NCI-H1436 (cell line): ENCODE results near the gene RAB7B.
A peak's percentile ranks its signal among the peaks of the same experiment; 100 is the strongest.
"Not testable (repeated sequence)": the region's sequence is repeated elsewhere in the genome, so short reads cannot be mapped to it uniquely, and the experiment has no call there.

Experiments
- DNase-seq: peaks from one replicate; lab custom pipeline; 2025; lab: John Stamatoyannopoulos, UW

RAB7B gene, protein sequence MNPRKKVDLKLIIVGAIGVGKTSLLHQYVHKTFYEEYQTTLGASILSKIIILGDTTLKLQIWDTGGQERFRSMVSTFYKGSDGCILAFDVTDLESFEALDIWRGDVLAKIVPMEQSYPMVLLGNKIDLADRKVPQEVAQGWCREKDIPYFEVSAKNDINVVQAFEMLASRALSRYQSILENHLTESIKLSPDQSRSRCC

DNA sequence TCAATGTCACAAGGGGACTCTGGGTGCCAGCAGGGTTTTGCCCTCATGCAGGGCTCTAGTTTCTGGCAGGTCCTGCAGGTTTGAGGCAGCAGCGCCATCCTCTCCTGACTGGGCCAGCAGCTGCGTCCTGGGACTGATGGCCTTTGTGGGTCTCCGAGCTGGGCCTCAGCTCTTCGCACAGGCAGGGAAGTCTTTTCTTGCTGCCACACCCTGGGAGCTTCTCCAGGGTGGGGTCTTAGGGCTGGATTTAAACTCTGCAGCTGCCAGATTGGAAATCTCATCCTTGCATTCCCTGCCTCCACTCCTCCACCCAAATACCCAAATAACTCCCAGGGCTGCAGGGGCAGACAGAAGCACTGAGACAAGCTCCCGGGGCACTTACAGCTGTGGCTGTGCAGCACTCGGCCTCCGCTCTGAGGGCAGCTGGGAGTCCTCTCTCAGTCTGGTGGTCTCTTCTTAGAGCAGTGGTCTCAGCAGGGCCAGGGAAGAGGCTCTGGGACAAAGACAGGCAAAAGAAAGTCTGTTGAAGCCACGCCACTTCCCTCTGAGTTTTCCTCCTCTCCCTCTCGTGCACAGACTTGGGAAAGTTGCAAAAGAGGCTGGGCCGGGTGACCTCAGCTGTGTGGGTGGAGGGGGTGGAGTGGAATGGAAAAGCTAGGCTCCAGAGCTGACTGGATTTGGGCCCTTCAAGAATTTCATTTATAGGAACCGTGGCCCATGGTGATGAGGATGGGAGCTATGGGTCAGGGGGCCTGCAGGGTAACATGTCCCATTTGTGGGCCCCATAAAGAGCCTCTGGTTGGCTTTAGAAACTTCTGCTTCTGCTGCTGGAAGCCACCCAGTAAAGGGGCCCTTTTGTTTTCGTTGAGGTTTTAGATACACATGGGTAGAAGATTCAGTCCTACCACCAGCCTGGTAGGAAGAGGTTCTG is at the start of gene RAB7B:
Gene RAB7B, minus strand, starts transcription at position 525 of the 931 bp plus-strand sequence. CDS start 9,260 bp downstream, outside the sequence.
- no peak for DNase-seq

GRCh38 chr1:206052231-206052865 is 49.2 kb upstream of the RAB7B start:
- not testable (repeated sequence) for DNase-seq

DNA sequence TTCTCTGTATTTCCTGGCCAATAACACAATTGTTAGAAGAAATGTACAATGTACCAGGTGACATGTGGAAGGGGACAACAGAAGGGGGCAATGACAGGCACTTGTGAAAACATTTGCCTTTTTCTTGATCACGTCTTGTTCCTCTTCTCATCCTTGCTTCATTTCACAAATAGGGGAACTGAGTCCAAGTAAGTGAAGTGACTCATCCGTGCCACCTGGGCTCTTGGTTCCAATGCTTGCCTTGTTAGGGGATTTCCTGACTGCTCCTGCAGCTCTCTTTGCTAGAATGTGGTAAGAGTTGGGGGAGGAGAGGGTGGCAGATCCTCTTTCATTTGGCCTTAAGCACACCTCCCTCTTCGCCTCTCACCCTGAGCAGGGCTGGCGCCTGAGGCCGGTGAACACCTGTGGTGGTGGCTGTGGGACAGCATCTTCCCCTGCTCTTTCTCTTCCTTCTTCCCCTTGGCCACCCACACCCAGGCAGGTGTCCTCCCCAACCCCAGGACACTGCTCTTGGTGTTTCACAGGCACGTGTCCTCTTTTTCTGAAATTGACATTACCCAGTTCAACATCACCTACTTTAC is 47.5 kb upstream of the RAB7B start:
- DNase-seq = no peak

GRCh38 chr1:206049919-206050600 is 46.9 kb upstream of the RAB7B start:
- no peak for DNase-seq

DNA sequence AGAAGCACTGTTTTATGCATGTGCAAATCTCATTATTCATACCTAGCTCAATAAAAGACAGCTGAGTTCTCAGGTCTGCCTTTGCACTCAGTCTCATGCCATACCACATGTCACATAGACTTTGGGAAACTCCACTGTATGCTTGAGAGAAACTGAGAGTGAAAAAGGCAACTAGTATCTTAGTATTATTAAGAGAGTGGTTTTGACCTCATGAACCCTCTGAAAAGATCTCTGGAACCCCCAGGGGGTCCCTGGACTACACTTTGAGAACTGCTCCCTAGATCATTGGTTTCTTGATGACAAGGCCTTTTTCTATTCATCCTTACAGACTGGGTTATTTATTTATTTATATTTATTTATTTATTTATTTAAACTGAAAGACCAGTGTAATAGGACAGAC is 46.1 kb upstream of the RAB7B start:
- no peak for DNase-seq

- no peak for DNase-seq
Measured at GRCh38 chr1:206048582-206048981, 45.4 kb upstream of the RAB7B start.

DNA sequence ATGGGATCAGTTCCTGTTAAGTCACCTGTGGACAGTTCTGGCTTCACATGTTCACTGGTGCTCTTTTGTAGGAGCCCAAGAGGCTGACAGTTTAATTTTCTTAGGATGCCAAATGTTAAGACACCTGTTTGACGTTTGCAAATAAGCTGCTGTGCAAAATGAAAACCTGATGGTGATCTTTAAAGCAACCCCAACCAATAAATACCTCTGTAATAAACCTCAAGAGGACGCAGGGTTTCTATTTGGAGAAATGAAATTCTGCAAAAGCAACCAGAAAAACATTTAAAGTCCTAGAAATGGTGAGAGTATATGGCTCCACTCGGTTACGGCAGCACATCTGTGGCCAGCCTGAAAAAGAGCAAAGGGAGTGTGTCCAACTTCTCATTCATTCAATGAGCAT is 44.1 kb upstream of the RAB7B start:
- DNase-seq = no peak

DNA sequence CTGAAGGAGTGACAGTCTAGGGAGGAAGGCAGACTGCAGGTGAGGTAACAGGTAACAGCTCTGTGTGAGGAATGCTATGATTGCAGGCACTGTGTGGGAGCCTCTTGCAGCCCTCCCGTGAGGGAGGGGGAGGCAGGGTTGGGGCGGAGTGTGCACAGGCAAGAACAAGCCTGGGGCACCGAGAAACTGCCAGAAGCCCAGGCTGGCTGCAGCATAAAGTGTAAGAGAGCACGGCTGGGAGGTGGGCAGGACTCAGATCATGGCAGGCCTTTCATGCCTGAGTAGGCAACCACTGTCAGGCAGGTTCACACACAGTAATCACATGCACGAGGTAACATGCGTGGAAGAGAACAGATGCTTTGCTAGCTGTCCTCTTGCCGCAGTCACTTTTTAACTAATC is 38.4 kb upstream of the RAB7B start:
- peak; percentile 30 for DNase-seq

DNA sequence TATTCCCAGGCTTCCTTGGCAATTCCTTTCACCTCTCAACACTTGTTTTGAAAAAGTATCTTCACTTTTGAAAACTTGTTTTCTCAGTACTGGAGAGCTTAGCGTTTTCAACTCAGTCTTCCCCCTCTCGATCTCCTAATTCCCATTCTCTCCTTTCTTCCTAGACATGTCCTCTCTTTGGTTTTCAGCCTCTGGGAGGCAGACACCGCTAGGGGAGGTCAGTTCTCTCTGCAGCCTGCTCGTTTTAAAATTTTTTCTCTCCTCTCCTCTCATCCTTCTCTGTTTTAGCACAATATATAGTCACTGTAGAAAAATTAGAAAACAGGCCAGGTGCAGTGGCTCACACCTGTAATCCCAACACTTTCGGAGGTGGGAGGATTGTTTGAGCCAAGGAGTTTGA is 37.1 kb upstream of the RAB7B start:
- DNase-seq = no peak

DNA sequence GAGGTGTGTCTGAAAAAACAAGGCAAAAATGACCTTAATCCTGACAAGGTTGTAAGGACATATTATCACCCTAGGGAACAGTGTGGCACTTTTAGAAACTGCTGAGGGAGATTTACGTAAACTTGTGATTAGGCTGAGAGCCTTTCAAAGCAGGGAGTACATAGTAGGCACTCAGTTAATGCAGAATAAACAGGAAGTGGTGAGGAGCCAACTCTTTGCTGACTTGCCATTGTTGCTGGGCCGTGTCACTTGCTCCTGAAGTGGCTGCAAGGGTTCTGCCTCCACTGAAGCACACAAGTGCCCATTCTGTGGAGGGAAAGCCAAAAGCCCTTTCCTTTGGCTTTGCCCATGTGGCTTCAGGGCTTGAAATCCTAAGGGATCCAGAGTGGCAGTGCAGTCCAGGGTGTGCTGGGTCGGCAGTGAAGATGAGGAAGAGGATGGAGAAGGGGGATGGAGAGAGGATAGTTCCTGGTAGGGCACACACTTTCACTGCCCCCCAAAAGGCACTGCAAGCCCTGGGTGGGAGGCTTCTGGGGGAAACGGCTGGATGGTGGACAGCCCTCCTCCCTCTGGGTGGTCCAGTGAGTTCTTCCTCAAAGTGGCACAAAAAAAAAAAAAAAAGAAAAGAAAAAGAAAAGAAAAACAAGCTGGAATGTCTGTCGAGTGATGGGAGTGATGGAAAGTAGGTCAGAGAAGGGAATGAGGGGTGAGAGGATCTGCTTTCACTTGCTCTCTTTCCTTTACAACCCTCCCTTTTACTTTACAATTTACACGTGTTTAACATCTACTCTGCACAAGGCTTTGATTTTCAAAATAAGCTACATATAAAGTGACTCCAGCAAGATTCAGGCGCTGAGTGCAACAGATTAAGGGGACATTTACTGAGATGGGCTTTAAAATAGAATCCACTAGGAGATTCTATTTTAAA is 36.1 kb upstream of the RAB7B start:
- peak; percentile 25 for DNase-seq

DNA sequence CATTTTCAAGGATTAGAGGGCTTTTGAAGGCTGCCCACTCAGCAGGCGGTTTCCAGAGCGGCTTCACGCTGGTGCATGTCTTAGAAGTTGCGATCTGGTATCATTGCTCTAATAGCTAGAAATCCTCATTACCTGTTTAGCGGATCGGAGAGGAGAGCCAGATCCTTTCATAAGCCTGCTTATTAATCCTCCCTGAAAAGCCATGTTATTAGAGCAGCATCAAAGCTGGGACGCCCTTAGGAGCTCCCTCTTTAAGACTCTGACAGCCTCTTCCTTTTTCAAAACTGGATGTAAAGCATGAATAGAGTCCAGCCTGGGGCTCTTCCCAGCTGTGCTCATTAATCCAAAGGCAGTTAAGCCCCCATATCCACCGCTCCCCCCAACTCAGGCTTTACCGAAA is 34.4 kb upstream of the RAB7B start:
- peak; percentile 26 for DNase-seq

- no peak for DNase-seq
Measured at GRCh38 chr1:206036663-206037455, 33.7 kb upstream of the RAB7B start.

DNA sequence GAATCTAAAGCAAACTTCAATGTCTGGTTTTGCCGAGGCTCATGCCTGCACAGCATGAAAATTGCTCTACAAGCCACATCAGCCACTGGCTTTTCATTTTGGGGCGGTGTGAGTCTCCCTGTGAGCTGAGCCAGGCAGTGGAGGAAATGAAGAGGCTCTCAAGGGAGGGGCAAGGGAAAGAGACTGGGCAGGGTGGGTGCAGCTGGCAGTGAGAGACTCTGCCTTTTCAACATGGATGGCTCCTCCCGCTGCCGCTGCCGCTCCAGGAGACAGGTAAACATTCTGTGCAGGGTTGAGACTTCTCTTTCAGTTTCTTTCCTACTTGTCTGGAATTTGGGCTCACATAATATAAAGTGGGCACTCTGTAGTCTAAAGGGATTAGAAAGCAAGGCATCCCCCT is 31.8 kb upstream of the RAB7B start:
- peak; percentile 42 for DNase-seq

- DNase-seq = no peak
Measured at GRCh38 chr1:206032380-206033140, 29.4 kb upstream of the RAB7B start.

- peak; percentile 77 for DNase-seq
Measured at GRCh38 chr1:206030714-206031113, 27.5 kb upstream of the RAB7B start.

DNA sequence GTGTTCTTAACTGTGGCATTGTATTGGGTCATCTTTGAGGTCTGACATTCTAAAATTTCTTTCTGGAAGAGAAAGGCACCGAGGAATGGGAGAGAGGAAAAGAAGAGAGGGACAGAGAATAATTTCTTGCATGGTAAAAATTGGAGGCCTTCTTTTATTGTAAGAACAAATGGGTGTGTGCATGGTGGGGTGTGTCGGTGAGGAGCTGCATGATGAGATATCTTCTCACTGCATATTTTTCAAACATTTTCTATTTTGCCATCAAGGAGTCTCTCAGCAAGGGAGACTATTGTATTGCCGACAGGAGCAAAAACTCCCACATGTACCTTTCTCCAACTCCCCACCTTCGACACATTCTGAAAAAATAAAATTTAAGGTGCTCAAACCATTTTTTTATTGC is 27.0 kb upstream of the RAB7B start:
- DNase-seq = no peak

DNA sequence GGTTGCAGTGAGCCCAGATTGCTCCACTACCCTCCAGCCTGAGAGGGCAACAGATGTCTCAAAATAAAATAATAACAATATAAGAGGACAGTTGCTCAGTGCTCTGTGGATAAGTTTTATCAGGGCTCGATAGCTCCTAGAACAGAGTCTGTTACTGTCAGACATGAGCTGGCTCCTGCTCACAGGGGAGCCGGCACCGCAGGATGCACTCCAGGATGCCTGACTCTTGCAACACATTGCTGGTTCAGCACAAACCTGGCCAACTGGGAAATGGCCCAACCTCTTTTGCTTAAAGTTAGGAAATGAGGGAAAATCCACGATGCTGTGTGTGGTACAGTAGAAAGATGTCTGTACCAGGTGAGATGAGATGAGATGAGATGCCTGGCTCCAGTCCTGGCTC is 26.3 kb upstream of the RAB7B start:
- no peak for DNase-seq

DNA sequence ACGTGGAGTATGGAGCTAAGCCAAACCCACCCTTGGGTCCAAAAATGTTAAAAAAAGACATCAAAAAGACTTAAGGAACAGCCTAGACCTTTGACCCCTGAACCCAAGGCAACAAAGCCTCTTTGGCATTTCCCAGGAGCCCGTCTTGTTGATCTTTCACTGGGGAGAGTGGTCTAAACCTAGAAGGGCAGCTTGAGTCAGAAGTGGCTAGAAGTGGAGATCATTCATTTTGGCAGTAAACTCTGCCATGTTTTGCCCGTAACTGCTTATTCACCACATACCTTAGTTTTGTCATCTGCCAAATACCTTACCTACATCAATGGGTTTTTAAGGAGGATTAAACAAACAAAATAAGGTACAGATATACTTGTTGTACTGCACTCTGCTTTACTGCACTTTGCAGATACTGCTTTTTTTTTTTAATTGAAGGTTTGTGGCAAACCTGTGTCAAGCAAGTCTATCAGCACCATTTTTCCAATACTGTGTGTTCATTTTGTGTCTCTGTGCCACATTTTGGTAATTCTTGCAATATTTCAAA is 22.2 kb upstream of the RAB7B start:
- no peak for DNase-seq

DNA sequence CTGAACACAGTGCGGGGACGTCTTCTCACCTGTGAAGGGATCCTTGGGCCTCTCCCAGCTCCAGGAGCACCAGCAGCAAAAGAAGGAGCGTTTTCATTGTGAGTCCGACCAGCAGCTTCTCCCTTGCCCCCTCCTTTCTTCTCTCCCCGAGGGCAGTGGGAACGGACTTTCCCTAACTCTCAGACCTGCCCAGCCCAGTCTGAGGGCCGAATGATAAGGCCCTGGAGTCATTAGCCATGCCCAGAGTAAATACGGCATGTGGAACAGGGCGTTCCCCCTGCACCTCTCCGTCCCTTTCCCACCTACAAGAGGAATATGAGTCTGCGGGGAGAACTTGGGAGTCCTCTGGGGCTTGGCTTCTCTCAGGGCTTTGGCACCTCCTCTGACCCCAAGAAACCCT is 20.5 kb upstream of the RAB7B start, which contains the start of gene CTSE:
Gene CTSE, minus strand, starts transcription at position 201 of the 400 bp plus-strand sequence. Its CDS starts 104 bp downstream, at position 97.
- no peak for DNase-seq
